ENCODE data around the gene DCANP1.

The DCANP1 gene

GRCh38 chr5:135417083-135417482 is 30.1 kb downstream of the DCANP1 start:
- DNase-seq, result no peak

GRCh38 chr5:135405082-135405481 is 42.1 kb downstream of the DCANP1 start:
- DNase-seq, result no peak

DNA sequence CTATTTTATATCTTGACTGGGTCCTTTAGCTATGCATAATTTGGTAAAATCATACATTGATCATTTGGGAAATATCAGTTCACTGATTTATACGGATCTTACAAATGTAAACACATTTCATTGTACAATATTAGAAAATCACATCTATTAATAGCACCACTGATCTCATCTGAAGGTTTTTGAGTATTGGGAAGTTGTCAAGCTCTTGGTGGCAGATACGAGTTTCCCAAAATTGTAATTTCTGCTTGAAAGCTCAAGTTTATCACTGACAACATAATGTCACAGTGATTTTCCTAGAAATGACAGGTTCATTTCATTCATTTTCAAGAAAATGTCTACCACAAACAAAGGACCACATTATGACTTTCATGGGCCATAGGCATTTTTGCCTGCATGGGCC is 45.1 kb downstream of the DCANP1 start:
- DNase-seq, result no peak

DNA sequence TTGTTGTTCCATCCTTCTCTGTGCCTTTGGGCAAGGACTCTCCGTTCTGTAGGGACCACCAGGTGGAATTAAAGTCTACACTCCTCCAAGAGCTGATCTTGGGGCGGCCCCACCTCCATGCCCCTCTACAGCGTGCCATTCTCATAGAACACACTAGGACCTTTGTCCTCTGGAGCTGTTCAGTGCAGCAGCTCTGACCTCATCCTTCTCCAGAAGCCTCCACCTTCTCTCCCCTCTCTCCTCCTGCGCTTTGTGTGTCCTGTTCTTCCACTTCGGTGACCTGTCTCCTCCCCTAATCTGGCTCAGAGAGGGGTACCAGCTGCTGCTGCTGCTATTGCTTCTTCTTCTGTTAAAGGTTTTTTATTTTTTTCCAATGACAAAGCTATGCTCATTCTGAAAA is 46.3 kb downstream of the DCANP1 start:
- no peak for DNase-seq

DNA sequence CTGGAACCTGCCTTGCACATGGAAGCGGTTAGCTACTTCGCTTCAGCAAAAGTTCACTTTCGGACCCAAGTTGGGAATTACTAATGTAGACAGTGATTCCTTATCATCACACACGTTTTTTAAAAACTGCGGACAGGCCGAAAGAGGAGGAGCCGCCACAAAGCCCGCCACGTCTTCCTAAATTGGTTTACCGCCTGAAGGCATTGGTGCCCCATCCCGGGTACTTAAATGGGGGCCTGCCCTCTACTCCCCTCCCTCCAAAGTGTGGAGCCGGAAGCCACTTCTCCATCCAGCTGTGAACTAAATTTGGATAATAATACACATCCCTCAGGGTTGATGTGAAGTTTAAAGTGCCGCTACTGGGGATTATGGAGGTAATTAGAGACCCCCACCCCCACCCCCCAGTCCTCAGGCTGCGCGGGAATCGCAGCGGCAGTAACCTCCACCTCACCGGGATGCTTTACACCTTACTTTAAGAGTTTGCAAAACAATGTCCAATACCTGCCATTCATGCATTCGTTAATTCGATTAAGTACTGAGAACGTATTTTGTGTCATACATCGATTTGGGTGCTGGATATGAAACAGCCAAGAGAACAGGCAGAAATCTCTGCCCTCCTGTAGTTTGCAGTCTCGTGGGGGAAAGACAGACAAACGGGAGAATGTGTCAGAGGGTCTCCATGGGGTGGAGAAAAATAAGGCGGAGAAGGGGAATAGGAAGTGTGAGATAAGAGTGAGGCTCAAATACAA is 47.2 kb downstream of the DCANP1 start:
- no peak for DNase-seq

- DNase-seq, result peak; percentile 81
Observed at GRCh38 chr5:135398855-135399793, 48.0 kb downstream of the DCANP1 start, which contains the start of gene MACROH2A1. Gene MACROH2A1, minus strand, starts transcription at chr5:135399231. Its CDS starts 10,138 bp downstream, at chr5:135389093.

GRCh38 chr5:135398160-135398854 is 48.8 kb downstream of the DCANP1 start:
- DNase-seq, result peak; percentile 48

GRCh38 chr5:135397084-135397483 is 50.1 kb downstream of the DCANP1 start:
- DNase-seq, result no peak

- no peak for DNase-seq
Observed at GRCh38 chr5:135396459-135397055, 50.6 kb downstream of the DCANP1 start.

GRCh38 chr5:135395866-135396265 is 51.3 kb downstream of the DCANP1 start:
- DNase-seq, result no peak

DNA sequence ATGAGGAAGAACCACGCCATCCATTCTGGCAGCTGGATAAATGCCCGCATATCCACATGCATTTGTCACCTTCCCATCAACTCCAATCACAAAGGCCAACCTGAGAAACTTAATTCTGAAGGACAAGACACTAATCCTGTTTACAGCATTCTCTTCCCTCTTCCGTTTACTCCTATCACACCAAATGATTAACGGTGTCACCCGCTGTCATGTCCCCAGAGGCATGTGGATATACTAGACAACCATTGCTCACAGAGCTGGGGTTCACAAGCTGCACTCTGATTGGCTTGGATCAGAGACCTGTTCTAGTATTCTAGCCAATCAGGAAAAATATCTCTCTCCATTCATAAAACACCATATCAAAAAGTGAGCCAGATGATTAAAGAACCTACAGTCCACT is 51.7 kb downstream of the DCANP1 start:
- DNase-seq, result no peak

Measured in activated T-cell treated with anti-CD3 and anti-CD28 coated beads, Interleukin-2, amount 50 U/mL, for 1 hour (primary cell).